Measurements from ENCODE around the gene COL4A2.

COL4A2 gene

GRCh38 chr13:110289174-110289573, 17.9 kb upstream of the COL4A2 start:
- Histone ChIP-seq H3F3A (ENCODE audit: insufficient read depth, low read length) (no peaks in the 10 kb centered on the region), H4K20me1 (ENCODE audit: insufficient read depth, low read length) (no peaks in the 10 kb centered on the region), H3K4me3 (ENCODE audit: low read length) (no peak overlapping the region), H3K4me1 (ENCODE audit: low read length) (no peaks in the 10 kb centered on the region), H3K9me3 (replicated peaks; ENCODE audit: insufficient read depth, low read length) (no peaks in the 10 kb centered on the region), H3K27me3 (replicated peaks; ENCODE audit: insufficient read depth, low read length) (no peaks in the 10 kb centered on the region), H3K4me2 (ENCODE audit: low read depth, low read length) (no peak overlapping the region), H2AFZ (ENCODE audit: low read length) (no peak overlapping the region), H3K79me2 (ENCODE audit: low read length) (no peaks in the 10 kb centered on the region), H3K9me2 (replicated peaks; ENCODE audit: insufficient read depth, low read length) (no peaks in the 10 kb centered on the region), H3K27ac (ENCODE audit: low read length) (no peak overlapping the region), H3K36me3 (replicated peaks; ENCODE audit: insufficient read depth, low read length) (no peaks in the 10 kb centered on the region), H3K9ac (ENCODE audit: low read length) (no peak overlapping the region)
- no peak for TF ChIP-seq CTCF (IDR thresholded peaks at IDR 0.05; ENCODE audit: low read length)
- no peak for TF ChIP-seq EZH2 (optimal IDR thresholded peaks at IDR 0.05; ENCODE audit: low read depth, low read length)
- TF ChIP-seq EZH2phosphoT487 (IDR thresholded peaks at IDR 0.05; ENCODE audit: low read length) = no peak
- DNase-seq = no peak

GRCh38 chr13:110289661-110290060, 17.4 kb upstream of the COL4A2 start:
- H3K4me3 ChIP-seq (ENCODE audit: low read length) = no peak overlapping the region
- H3K4me1 ChIP-seq (ENCODE audit: low read length) = no peaks in the 10 kb centered on the region
- H3K27ac ChIP-seq (ENCODE audit: low read length) = no peak overlapping the region
- no peaks in the 10 kb centered on the region for H3K79me2 ChIP-seq (ENCODE audit: low read length)
- no peak for DNase-seq
- no peaks in the 10 kb centered on the region for H3F3A ChIP-seq (ENCODE audit: insufficient read depth, low read length)
- H3K36me3 ChIP-seq (replicated peaks; ENCODE audit: insufficient read depth, low read length) = no peaks in the 10 kb centered on the region
- no peak overlapping the region for H3K4me2 ChIP-seq (ENCODE audit: low read depth, low read length)
- H3K9me3 ChIP-seq (replicated peaks; ENCODE audit: insufficient read depth, low read length) = no peaks in the 10 kb centered on the region
- H4K20me1 ChIP-seq (ENCODE audit: insufficient read depth, low read length) = no peaks in the 10 kb centered on the region
- no peaks in the 10 kb centered on the region for H3K27me3 ChIP-seq (replicated peaks; ENCODE audit: insufficient read depth, low read length)
- H3K9ac ChIP-seq (ENCODE audit: low read length) = no peak overlapping the region
- TF ChIP-seq CTCF (IDR thresholded peaks at IDR 0.05; ENCODE audit: low read length) = no peak
- no peak for TF ChIP-seq EZH2 (optimal IDR thresholded peaks at IDR 0.05; ENCODE audit: low read depth, low read length)
- no peak for TF ChIP-seq EZH2phosphoT487 (IDR thresholded peaks at IDR 0.05; ENCODE audit: low read length)
- no peak overlapping the region for H2AFZ ChIP-seq (ENCODE audit: low read length)
- no peaks in the 10 kb centered on the region for H3K9me2 ChIP-seq (replicated peaks; ENCODE audit: insufficient read depth, low read length)

- H4K20me1 ChIP-seq (ENCODE audit: insufficient read depth, low read length) = no peaks in the 10 kb centered on the region
- no peak overlapping the region for H3K27ac ChIP-seq (ENCODE audit: low read length)
- no peak overlapping the region for H3K9ac ChIP-seq (ENCODE audit: low read length)
- H3K36me3 ChIP-seq (replicated peaks; ENCODE audit: insufficient read depth, low read length) = no peaks in the 10 kb centered on the region
- no peak overlapping the region for H3K4me3 ChIP-seq (ENCODE audit: low read length)
- TF ChIP-seq EZH2 (optimal IDR thresholded peaks at IDR 0.05; ENCODE audit: low read depth, low read length) (no peak), EZH2phosphoT487 (IDR thresholded peaks at IDR 0.05; ENCODE audit: low read length) (no peak), CTCF (IDR thresholded peaks at IDR 0.05; ENCODE audit: low read length) (no peak)
- H2AFZ ChIP-seq (ENCODE audit: low read length) = no peak overlapping the region
- no peaks in the 10 kb centered on the region for H3K27me3 ChIP-seq (replicated peaks; ENCODE audit: insufficient read depth, low read length)
- no peaks in the 10 kb centered on the region for H3K4me1 ChIP-seq (ENCODE audit: low read length)
- H3K79me2 ChIP-seq (ENCODE audit: low read length) = no peaks in the 10 kb centered on the region
- no peaks in the 10 kb centered on the region for H3F3A ChIP-seq (ENCODE audit: insufficient read depth, low read length)
- no peaks in the 10 kb centered on the region for H3K9me3 ChIP-seq (replicated peaks; ENCODE audit: insufficient read depth, low read length)
- DNase-seq = no peak
- no peaks in the 10 kb centered on the region for H3K9me2 ChIP-seq (replicated peaks; ENCODE audit: insufficient read depth, low read length)
- no peak overlapping the region for H3K4me2 ChIP-seq (ENCODE audit: low read depth, low read length)
Measured at GRCh38 chr13:110290153-110290552, 16.9 kb upstream of the COL4A2 start.

All from MM.1S (cell line).